Measurements from ENCODE around the gene TINAGL1. TPM values are rescaled to one million over a fixed set of nuclear protein-coding genes. Genes with fewer than 3 reads are reported as not detected.

TINAGL1 gene
- 271 and 279 TPM in 2 replicates for total RNA-seq

GRCh38 chr1:31576201-31576669 lies at the start of gene TINAGL1:
TSS of gene TINAGL1 (plus strand) at chr1:31576515. CDS start at chr1:31577149, 634 bp downstream.

GRCh38 chr1:31617218-31617915 lies 41.1 kb downstream of the TINAGL1 start, which contains the start of gene HCRTR1:
TSS of gene HCRTR1 (plus strand) at chr1:31617689. CDS start at chr1:31619193, 1,504 bp downstream.

Other genes with a start within 250 kb of the TINAGL1 start
- gene FABP3, start 203.4 kb upstream of the TINAGL1 start, total RNA-seq = 0.42 TPM in 1 of 2 replicates, not detected in the other
- 188 and 258 TPM in 2 replicates for gene SERINC2, start 163.3 kb upstream of the TINAGL1 start, total RNA-seq
- not detected in 2 replicates for gene HCRTR1, start 41.2 kb downstream of the TINAGL1 start, total RNA-seq
- gene PEF1, start 68.4 kb downstream of the TINAGL1 start, total RNA-seq = 59.8 and 85.1 TPM in 2 replicates
- gene COL16A1, start 127.5 kb downstream of the TINAGL1 start, total RNA-seq = 97.7 and 98.1 TPM in 2 replicates
- gene ADGRB2, start 187.8 kb downstream of the TINAGL1 start, total RNA-seq = 1.3 and 1.4 TPM in 2 replicates
- 4.4 and 5.6 TPM in 2 replicates for gene SPOCD1, start 239.5 kb downstream of the TINAGL1 start, total RNA-seq